GM21423 (cell line): ENCODE results near the gene TTC1.

ENCODE experiments used
- ATAC-seq: cut with Tn5 transposase; IDR thresholded peaks from one replicate; pipeline ENCODE4 v1.9.1; 2021; ENCODE audit warnings: mild to moderate bottlenecking, moderate library complexity; ENCODE audit not compliant: unreplicated experiment

The TTC1 gene

DNA sequence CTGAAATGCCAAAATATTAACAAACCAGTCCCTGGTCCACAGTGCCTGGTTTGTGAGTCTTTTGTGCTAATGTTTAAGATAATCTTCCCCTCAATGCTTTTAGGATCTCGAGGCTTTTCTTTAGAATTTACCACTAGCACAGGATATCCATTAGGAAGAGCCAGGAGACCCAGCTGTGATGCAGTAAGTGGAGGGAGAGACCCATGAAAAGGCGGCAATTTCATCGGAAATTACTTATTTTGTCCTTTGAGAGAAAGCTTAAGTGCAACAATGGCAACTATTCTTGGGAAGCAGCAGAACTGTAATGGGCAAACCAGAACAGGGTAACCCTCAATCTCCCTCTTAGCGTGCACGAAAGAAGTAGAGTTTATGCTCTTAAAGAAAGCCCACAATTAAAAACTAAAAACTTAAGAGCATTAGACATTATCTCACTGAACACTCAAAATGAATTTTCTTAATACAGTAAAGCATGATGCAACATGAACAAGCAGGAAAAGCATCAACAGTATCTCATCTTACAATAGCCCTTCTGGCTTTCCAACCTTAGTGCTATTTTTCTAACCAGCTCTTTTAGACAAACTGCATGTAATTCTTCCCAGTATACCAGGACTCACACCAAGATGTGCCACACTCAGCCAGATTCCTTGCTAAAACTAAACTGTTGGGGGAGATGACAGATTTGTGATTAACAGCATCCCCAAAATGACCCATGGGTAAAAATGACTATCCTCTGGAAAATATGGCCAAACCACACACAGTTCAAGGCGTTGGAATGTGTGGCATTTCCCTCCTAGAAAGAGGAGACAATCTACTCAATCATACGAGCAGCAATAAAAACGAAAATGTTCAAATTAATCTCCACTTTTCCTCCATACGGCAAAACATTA, 73.9 kb downstream of the TTC1 start:
- ATAC-seq: no peak

DNA sequence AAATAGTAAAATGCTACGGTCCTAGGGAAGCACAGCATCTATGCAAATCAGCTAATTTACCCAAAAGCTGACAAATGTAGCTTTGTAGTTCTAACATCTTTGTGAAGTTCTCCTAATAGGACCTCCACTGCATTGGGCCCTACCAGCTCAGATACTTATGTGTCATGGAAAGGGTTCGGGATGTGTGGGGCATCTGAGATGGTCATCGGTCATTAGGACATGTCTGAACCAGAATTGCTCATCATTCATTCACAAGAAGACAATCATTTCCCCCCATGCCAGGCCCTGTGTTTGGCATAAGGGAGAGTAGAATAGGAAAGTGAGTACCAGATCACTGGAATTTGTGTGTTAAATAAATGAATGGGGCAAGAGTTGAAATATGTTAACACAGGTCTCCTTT, 74.6 kb downstream of the TTC1 start:
- no peak for ATAC-seq

DNA sequence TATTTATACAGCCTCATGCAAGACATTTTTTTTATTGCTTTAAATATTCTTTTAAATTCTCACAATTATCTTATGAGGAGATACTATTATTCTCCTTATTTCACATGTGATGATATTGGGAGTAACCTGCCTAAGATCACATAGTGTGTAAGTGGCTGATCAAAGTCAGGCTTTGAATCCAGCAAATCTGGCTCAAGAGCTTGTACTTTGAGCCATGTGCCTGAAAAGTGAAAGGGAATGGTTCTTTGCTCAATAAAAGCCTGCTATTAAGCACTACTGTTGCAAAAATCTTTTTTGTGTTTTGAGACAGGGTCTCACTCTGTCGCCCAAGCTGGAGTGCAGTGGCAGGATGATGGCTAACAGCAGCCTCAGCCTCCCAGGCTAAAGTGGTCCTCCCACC, 75.2 kb downstream of the TTC1 start:
- no peak for ATAC-seq

DNA sequence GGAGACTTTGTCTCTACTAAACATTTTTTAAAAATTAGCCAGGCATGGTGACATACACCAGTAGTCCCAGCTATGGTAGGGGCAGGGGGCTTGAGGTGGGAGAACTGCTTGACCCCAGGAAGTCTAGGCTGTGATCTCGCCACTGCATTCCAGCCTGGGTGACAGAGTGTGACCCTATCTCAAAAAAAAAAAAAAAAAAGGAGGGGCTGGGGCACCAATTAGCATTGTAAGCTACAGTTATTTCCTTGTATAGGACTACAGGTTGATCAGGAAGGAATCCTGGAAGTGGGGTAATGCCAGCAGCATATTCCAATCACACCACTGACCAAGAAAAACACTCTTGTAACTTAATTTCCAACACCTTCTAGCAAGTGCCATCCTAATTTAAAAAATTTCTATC, 78.3 kb downstream of the TTC1 start:
- no peak for ATAC-seq

DNA sequence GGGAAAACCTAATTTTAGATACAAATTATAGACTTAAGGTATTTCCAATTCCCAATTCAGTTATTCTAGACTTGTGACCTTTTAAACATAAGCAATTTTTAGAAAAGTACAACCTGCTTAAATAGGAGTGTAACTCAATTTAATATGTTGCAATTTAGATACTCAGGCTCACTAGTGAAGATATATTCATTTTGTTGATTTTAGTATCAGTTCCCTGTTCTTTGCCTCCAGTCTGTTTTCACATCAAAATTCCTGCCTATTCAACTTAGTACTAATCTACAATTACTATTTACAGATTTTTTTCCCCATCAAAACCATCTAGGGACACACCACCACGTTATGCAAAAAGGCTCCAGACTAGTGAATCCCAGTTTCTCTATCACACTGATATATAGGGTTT, 79.9 kb downstream of the TTC1 start:
- no peak for ATAC-seq

DNA sequence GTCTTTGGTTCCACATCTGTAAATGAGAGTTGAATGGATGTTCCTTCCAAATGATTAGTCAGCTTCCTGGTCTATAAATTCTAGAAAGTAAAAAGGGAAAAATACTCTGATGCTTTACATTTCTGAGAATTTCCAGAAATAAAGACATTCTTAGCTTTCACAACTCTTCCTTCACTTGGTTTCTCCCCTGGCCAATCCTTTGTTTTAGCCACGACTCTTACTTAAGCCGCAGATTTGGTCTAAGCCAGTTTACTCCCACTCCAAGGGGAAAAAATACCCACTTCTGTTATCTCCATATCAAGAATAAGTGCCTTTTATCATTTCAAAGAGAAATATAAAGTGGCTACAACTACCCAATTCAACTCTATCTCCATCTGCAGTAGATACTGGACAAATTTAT, 80.6 kb downstream of the TTC1 start:
- no peak for ATAC-seq

DNA sequence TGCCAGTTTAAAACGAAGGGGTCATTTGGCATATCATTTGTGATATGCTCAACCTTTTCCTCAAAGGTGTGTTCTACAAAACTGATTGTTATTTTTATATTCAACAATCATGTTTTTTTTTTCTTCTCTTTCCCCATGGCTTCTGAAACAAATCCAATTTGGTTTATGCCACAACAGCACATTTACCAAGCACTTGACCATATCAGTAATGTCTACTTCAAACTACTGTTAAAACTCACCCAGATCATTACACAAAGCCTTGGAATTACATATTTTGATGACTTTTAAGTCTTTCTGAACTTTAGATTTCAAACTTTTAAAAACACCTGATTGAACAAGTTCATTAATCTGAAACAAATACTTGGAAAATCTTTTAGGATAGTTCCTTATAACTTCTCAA, 81.1 kb downstream of the TTC1 start:
- no peak for ATAC-seq

DNA sequence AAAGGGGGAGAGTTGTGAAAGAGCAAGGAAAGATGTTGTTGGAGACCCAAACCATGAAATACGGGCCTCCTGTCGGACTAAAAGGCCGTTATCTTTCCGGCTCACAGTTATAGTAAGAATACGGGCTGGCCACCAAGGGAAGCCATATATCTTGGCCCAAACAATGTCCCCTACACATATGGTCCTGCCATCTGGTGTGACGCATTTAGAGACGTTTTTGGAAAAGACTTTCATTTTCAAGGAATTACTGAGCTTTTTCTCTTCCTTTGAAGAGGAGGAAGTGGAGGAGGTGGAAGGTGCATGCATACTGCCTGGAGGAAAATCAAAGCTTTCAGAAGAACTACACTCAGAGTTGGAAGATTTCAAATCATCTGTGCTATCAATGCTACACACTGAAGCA, 83.6 kb downstream of the TTC1 start:
- ATAC-seq: no peak

DNA sequence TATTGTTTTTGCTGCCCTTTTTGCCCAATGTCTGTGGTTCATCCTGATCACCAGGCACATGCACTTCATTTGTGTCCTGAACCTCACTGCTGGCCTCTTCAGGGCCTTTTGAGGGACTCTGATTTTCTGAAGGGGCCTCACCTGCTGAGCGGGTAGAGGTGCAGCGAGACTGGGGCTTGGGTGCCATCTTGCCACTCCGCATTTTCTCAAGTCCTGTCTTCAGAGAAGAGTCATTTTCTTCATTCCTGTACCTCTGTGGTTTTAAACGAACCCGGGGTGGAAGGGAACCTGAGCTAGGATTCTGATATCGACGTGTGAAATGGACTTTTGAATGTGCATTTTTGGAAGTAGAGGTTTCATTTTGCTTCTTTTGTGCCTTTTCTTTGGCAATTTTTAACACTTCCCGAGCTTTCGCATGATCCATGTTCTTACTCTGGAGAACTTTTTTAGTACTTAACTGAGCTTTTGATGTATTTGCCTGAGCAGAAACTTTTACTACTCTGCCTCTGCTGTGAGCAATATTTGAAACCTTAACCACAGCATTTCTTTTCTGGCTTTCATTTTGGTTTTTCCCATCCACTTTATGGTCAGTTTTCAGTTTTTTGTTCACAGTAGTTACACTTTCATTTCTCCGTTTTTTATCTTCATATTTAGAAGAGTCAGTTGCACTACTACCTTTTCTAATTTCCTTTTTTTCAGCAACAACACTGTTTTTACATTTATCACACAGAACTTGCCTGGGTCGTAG, 84.2 kb downstream of the TTC1 start:
- peak; percentile 75 for ATAC-seq

DNA sequence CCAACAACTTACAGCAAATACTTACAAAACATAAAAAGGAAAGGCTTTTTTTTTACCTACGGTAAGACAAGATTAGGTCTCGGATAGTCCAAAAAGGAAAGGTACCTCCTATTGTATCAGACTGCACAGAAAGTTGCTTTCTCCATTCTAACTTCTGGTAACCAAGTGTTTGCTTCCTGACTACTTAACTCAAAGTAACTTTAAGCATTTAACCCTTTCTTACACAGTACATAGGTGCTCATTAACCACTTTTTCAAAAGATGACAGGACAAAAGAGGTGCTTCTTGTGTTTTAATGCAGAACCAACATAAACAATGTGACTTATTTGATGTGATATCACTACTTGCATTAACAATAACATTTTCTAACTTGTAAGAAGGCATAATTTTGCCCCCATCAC, 87.2 kb downstream of the TTC1 start:
- ATAC-seq: no peak

DNA sequence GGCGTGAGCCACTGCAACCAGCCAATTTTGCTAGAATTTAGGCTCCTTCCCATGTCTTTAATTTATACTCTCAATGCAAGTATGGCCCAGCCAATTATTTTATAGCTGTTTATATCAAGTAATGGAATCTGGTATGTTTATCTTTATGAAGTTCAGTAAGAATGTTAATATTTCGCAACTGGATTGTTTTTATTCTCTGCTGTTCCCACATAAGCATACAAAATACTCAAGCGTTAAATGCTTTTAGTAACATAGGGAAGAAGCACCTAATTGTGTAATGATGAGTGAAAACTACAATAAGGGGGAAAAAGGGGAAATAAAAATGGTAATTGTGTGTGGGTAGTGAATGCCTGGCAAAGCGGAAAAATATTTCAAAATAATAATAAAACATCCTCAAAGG, 89.1 kb downstream of the TTC1 start:
- no peak for ATAC-seq

DNA sequence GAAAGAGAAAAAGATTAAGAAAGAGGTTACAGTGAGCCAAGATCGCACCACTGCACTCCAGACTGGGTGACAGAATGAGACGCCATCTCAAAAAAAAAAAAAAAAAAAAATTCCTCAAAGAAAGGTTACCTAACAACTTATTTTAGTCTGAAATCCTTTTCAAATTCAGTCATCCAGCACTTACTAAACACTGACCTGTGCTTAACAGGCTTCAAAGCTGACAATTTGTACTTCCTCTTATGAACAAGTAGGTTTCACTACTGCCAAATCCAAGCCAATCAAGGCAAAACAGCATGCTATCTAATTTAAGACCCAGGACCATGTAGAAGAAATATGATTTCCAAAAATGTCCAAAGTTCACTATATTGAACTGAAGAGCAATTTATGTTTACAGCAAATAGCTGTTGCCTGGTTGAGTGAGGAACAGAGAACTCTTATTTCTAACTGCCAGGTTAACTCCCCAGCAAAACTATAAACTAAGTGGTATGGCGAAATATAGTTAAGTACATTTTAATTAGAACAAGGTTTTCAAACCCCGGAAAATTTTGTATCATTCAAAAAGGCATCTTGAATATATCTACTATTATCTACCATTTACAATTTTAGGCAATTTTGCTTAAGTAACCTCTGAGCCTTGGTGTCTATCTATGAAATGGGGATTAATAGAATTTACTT, 96.9 kb downstream of the TTC1 start:
- ATAC-seq: peak; percentile 87

DNA sequence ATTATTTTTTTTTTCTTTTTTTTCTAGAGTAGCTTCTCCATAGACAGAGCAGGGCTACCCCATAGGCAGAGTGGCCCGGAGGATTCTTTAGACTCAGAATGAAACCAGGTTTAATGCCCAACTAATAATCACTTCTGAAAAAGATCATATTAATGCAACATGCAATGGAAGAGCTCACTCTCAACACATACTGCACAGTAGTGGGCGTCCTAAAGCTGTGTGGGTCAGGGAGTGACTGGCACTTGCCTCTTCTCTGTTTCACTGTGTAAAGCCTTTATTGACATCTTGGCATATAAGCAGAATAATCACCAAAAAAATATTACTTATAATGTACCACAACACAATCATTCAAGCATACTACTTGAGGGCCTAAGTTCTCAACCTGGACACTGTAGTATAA, 99.2 kb downstream of the TTC1 start:
- ATAC-seq: no peak
